ENCODE measurements around the gene PCSK6.

DNA sequence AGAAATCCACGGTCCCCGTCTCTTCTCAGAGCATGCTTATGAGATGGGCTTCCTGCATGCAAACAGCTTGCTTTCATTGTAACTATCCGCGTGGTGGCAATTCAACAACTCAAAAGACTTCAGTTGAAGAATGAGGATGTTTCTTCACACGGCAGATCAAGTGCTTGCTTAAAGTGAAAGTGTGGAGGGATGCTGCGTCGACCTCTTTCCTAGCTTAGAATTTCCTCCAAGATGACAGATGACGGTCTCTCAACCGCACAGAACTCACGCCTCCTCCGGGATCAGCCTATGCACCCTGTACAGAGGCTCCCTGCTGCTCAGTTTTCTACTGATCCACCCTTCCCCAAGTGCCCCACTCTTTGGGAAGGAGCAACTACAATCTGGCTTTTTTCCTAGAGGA, 47.8 kb downstream of the PCSK6 start:
- TF ChIP-seq, protein P1, sequence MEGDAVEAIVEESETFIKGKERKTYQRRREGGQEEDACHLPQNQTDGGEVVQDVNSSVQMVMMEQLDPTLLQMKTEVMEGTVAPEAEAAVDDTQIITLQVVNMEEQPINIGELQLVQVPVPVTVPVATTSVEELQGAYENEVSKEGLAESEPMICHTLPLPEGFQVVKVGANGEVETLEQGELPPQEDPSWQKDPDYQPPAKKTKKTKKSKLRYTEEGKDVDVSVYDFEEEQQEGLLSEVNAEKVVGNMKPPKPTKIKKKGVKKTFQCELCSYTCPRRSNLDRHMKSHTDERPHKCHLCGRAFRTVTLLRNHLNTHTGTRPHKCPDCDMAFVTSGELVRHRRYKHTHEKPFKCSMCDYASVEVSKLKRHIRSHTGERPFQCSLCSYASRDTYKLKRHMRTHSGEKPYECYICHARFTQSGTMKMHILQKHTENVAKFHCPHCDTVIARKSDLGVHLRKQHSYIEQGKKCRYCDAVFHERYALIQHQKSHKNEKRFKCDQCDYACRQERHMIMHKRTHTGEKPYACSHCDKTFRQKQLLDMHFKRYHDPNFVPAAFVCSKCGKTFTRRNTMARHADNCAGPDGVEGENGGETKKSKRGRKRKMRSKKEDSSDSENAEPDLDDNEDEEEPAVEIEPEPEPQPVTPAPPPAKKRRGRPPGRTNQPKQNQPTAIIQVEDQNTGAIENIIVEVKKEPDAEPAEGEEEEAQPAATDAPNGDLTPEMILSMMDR (IDR thresholded peaks at IDR 0.05; ENCODE audit: poor library complexity, severe bottlenecking) = no peak
- TF ChIP-seq POLR2AphosphoS5 (IDR thresholded peaks at IDR 0.05) = no peak
- no peak for TF ChIP-seq EZH2 (IDR thresholded peaks at IDR 0.05; ENCODE audit: borderline replicate concordance, insufficient read depth, low read length, poor library complexity, severe bottlenecking)

Measured in neural cell (in vitro differentiated cells).